H9 (cell line): ENCODE data around the gene BDNF. TPM values are rescaled to one million over a fixed set of nuclear protein-coding genes. Genes with fewer than 3 reads are reported as not detected.

ENCODE experiments used
- DNase-seq: peaks from one replicate; pipeline ENCODE4 v3.0.0-alpha.2; 2017
- H2AFZ ChIP-seq: one replicate; pipeline ENCODE4 v1.6.1; 2013; ENCODE audit warnings: mild to moderate bottlenecking, low read length, control low read depth, moderate library complexity
- H2AK5ac ChIP-seq: 2 replicates; pipeline ENCODE4 v1.6.1; 2013; ENCODE audit warnings: low read length, control low read depth, mixed read lengths; ENCODE audit not compliant: insufficient read length
- H2BK120ac ChIP-seq: one replicate; pipeline ENCODE4 v1.6.1; 2013; ENCODE audit warnings: low read depth, mild to moderate bottlenecking, low read length, control low read depth, inconsistent platforms; ENCODE audit not compliant: poor library complexity, severe bottlenecking
- H2BK12ac ChIP-seq: 2 replicates; pipeline ENCODE4 v1.6.1; 2013; ENCODE audit warnings: low read length, control low read depth, mixed read lengths, low read depth; ENCODE audit not compliant: insufficient read length
- H2BK15ac ChIP-seq: 2 replicates; pipeline ENCODE4 v1.6.1; 2013; ENCODE audit warnings: low read depth, low read length, control low read depth
- H2BK20ac ChIP-seq: one replicate; pipeline ENCODE4 v1.6.1; 2013; ENCODE audit warnings: low read depth, mild to moderate bottlenecking, low read length, control low read depth, inconsistent platforms; ENCODE audit not compliant: poor library complexity, severe bottlenecking
- H2BK5ac ChIP-seq: 2 replicates; pipeline ENCODE4 v1.6.1; 2013; ENCODE audit warnings: low read length, control low read depth, mixed read lengths; ENCODE audit not compliant: insufficient read length
- H3K14ac ChIP-seq: 2 replicates; pipeline ENCODE4 v1.6.1; 2013; ENCODE audit warnings: low read length, control low read depth; ENCODE audit not compliant: insufficient read depth
- H3K18ac ChIP-seq: 2 replicates; pipeline ENCODE4 v1.6.1; 2013; ENCODE audit warnings: low read depth, mild to moderate bottlenecking, mixed read lengths, low read length, control low read depth; ENCODE audit not compliant: insufficient read length
- H3K23ac ChIP-seq: 2 replicates; pipeline ENCODE4 v1.6.1; 2013; ENCODE audit warnings: low read length, control low read depth, mixed read lengths, low read depth; ENCODE audit not compliant: insufficient read length
- H3K23me2 ChIP-seq: 2 replicates; pipeline ENCODE4 v1.6.1; 2013; ENCODE audit warnings: low read depth, mild to moderate bottlenecking, mixed read lengths, low read length, control low read depth; ENCODE audit not compliant: insufficient read length, poor library complexity, severe bottlenecking
- H3K27ac ChIP-seq: 2 replicates; pipeline ENCODE4 v1.5.1; 2013; ENCODE audit warnings: low read length, control low read depth, mixed read lengths, low read depth; ENCODE audit not compliant: insufficient read length
- H3K27me3 ChIP-seq: 2 replicates; pipeline ENCODE4 v1.6.1; 2013; ENCODE audit warnings: low read length, control low read depth, inconsistent platforms; ENCODE audit not compliant: insufficient read depth
- H3K4ac ChIP-seq: 2 replicates; pipeline ENCODE4 v1.6.1; 2013; ENCODE audit warnings: low read depth, mild to moderate bottlenecking, control low read depth, inconsistent platforms, low read length, moderate library complexity
- H3K4me1 ChIP-seq: 2 replicates; pipeline ENCODE4 v1.6.1; 2013; ENCODE audit warnings: low read length, control low read depth, inconsistent platforms; ENCODE audit not compliant: insufficient read depth
- H3K4me2 ChIP-seq: 2 replicates; pipeline ENCODE4 v1.6.1; 2013; ENCODE audit warnings: low read length, control low read depth, mixed read lengths; ENCODE audit not compliant: insufficient read length, insufficient read depth
- H3K56ac ChIP-seq: 2 replicates; pipeline ENCODE4 v1.6.1; 2013; ENCODE audit warnings: low read depth, mild to moderate bottlenecking, mixed read lengths, low read length, control low read depth; ENCODE audit not compliant: insufficient read length
- H3K79me1 ChIP-seq: 2 replicates; pipeline ENCODE4 v1.6.1; 2013; ENCODE audit warnings: low read depth, mild to moderate bottlenecking, moderate library complexity, low read length, control low read depth, inconsistent platforms; ENCODE audit not compliant: insufficient read depth, poor library complexity, severe bottlenecking
- H3K79me2 ChIP-seq: 2 replicates; pipeline ENCODE4 v1.6.1; 2013; ENCODE audit warnings: low read length, control low read depth, inconsistent platforms; ENCODE audit not compliant: insufficient read depth
- H3K9ac ChIP-seq: 2 replicates; pipeline ENCODE4 v1.6.1; 2013; ENCODE audit warnings: low read length, control low read depth, mixed read lengths; ENCODE audit not compliant: insufficient read length; ENCODE audit errors: extremely low read depth
- H3K9me3 ChIP-seq: one replicate; pipeline ENCODE4 v1.6.1; 2013; ENCODE audit warnings: low read depth, low read length, inconsistent platforms; ENCODE audit not compliant: control insufficient read depth
- H3T11ph ChIP-seq: one replicate; pipeline ENCODE4 v1.6.1; 2013; ENCODE audit warnings: mild to moderate bottlenecking, low read length, control low read depth, inconsistent platforms
- H4K20me1 ChIP-seq: one replicate; pipeline ENCODE4 v1.6.1; 2013; ENCODE audit not compliant: control insufficient read depth, insufficient read length, insufficient read depth
- H4K5ac ChIP-seq: 2 replicates; pipeline ENCODE4 v1.6.1; 2013; ENCODE audit warnings: low read depth, mild to moderate bottlenecking, mixed read lengths, low read length, control low read depth; ENCODE audit not compliant: insufficient read length
- H4K8ac ChIP-seq: replicated peaks from 2 replicates; pipeline ENCODE4 v1.6.1; 2013; ENCODE audit warnings: low read length, control low read depth, mixed read lengths, low read depth; ENCODE audit not compliant: insufficient read length
- H4K91ac ChIP-seq: 2 replicates; pipeline ENCODE4 v1.6.1; 2013; ENCODE audit warnings: low read depth, mild to moderate bottlenecking, moderate library complexity, mixed read lengths, low read length, control low read depth; ENCODE audit not compliant: insufficient read length
- H3K27ac Mint-ChIP-seq, 3 experiments: 2 replicates in 2 of 3; 3 replicates in 1 of 3; pipeline ENCODE4 v1.8.0; 2020 to 2021; ENCODE audit warnings: mixed read lengths in 3 of 3, mild to moderate bottlenecking in 1 of 3, moderate library complexity in 1 of 3
- H3K27me3 Mint-ChIP-seq: 2 replicates; pipeline ENCODE4 v1.8.0; 2021; ENCODE audit warnings: low read depth, mild to moderate bottlenecking, moderate library complexity, mixed read lengths
- H3K36me3 Mint-ChIP-seq, 3 experiments: 2 replicates in 2 of 3; 3 replicates in 1 of 3; pipeline ENCODE4 v1.8.0; 2020 to 2021; ENCODE audit warnings: low read depth in 3 of 3, mixed read lengths in 3 of 3; ENCODE audit not compliant: insufficient read depth in 1 of 3
- H3K4me1 Mint-ChIP-seq, 2 experiments: 2 replicates each; pipeline ENCODE4 v1.8.0; 2020; ENCODE audit warnings: mixed read lengths in 2 of 2
- H3K4me3 Mint-ChIP-seq, 2 experiments: 2 replicates in 1 of 2; 3 replicates in 1 of 2; pipeline ENCODE4 v1.8.0; 2020 to 2021; ENCODE audit warnings: mild to moderate bottlenecking in 2 of 2, mixed read lengths in 2 of 2, moderate library complexity in 1 of 2
- H3K9me3 Mint-ChIP-seq, 2 experiments: 2 replicates in 1 of 2; 3 replicates in 1 of 2; pipeline ENCODE4 v1.8.0; 2020; ENCODE audit warnings: mild to moderate bottlenecking in 2 of 2, mixed read lengths in 2 of 2, moderate library complexity in 1 of 2
- WGBS: extraction: QIAGEN DNeasy Blood & Tissue Kit; methylation state at CpG from one replicate; pipeline ENCODE4 v1.1.7; 2013; ENCODE audit warnings: missing lambda C conversion rate, low lambda C conversion rate, mixed read lengths; ENCODE audit not compliant: insufficient read length; ENCODE audit errors: extremely low coverage; 5-methylcytosine and 5-hydroxymethylcytosine counted together
- total RNA-seq: library from RNA; stranded (reverse); gene quantifications from 2 replicates; pipeline ENCODE4 v1.2.1, GENCODE V29; 2021
- TF ChIP-seq, protein P1 (sequence below): fragments of 200-600 bp; sonication (generic); conservative IDR thresholded peaks from 3 replicates; pipeline ENCODE4 v1.8.0; 2021; ENCODE audit warnings: antibody characterized with exemption, mild to moderate bottlenecking

Gene BDNF
- total RNA-seq, 1 experiment from 2014 or later: 2.7 TPM

DNA sequence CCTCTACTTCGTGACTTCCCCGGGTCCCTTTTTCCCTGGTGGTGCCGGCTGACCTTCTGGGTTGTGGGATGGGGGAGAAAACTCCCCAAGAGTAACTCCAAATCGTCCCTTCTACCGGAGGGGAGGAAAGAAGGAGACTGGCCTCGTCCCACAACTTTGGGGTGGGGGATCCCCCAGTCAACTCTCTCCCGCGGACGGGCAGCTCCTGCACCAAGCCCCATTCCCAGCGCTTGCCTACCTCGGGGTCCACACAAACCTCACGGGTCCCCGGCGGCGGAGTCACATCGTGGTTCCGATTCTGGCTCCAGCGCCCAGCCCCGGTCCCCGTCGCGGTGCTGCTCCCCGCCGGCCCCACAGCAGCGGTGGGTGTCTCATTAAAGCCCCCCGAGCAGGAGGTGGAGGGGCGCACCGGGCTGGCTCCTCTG lies 317 bp downstream of the BDNF start:
- Histone ChIP-seq H3K4me2 (peak overlapping the region; percentile 81), H2BK5ac (no peak overlapping the region), H3T11ph (no peak overlapping the region), H2BK12ac (no peak overlapping the region), H4K91ac (no peak overlapping the region), H3K4ac (no peak overlapping the region), H2AFZ (no peak overlapping the region), H3K56ac (no peak overlapping the region), H3K27ac (no peak overlapping the region), H3K23ac (no peak overlapping the region), H3K14ac (peak overlapping the region; percentile 63; the same call in 1 of the 2 replicates), H3K9me3 (no peaks in the 10 kb centered on the region), H3K23me2 (peaks cover 29% of the 10 kb centered on the region), H4K8ac (no peak overlapping the region), H3K4me1 (peaks cover 4% of the 10 kb centered on the region; the same call in 1 of the 2 replicates), H3K27me3 (peaks cover 15% of the 10 kb centered on the region; the same call in 1 of the 2 replicates), H2AK5ac (no peak overlapping the region), H3K79me1 (no peaks in the 10 kb centered on the region), H4K20me1 (no peaks in the 10 kb centered on the region), H4K5ac (no peak overlapping the region), H2BK120ac (no peak overlapping the region), H3K18ac (no peak overlapping the region), H2BK15ac (no peak overlapping the region), H3K79me2 (no peaks in the 10 kb centered on the region), H3K9ac (peak overlapping the region; percentile 30), H2BK20ac (no peak overlapping the region)
- Mint-ChIP-seq H3K27ac (no peak overlapping the region), H3K4me3 (peak overlapping the region; percentile 78 to 90), H3K36me3 (peaks cover 0 to 2% (median 0%) of the 10 kb centered on the region in 3 experiments; a peak in 1 of 7 replicates), H3K9me3 (no peaks in the 10 kb centered on the region), H3K4me1 (peaks cover 54 to 56% of the 10 kb centered on the region in 2 experiments), H3K27me3 (peaks cover 43% of the 10 kb centered on the region)
- no CpG with 5 or more reads among the region's 28 CpGs for WGBS
- TF ChIP-seq, protein P1, sequence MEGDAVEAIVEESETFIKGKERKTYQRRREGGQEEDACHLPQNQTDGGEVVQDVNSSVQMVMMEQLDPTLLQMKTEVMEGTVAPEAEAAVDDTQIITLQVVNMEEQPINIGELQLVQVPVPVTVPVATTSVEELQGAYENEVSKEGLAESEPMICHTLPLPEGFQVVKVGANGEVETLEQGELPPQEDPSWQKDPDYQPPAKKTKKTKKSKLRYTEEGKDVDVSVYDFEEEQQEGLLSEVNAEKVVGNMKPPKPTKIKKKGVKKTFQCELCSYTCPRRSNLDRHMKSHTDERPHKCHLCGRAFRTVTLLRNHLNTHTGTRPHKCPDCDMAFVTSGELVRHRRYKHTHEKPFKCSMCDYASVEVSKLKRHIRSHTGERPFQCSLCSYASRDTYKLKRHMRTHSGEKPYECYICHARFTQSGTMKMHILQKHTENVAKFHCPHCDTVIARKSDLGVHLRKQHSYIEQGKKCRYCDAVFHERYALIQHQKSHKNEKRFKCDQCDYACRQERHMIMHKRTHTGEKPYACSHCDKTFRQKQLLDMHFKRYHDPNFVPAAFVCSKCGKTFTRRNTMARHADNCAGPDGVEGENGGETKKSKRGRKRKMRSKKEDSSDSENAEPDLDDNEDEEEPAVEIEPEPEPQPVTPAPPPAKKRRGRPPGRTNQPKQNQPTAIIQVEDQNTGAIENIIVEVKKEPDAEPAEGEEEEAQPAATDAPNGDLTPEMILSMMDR: no peak
- DNase-seq: no peak
